H9 (cell line): ENCODE results near the gene HES6. TPM values are rescaled to one million over a fixed set of nuclear protein-coding genes. Genes with fewer than 3 reads are reported as not detected.

ENCODE experiments used
- DNase-seq: peaks from one replicate; pipeline ENCODE4 v3.0.0-alpha.2; 2017
- H2AFZ ChIP-seq: one replicate; pipeline ENCODE4 v1.6.1; 2013; ENCODE audit warnings: mild to moderate bottlenecking, low read length, control low read depth, moderate library complexity
- H2AK5ac ChIP-seq: 2 replicates; pipeline ENCODE4 v1.6.1; 2013; ENCODE audit warnings: low read length, control low read depth, mixed read lengths; ENCODE audit not compliant: insufficient read length
- H2BK120ac ChIP-seq: one replicate; pipeline ENCODE4 v1.6.1; 2013; ENCODE audit warnings: low read depth, mild to moderate bottlenecking, low read length, control low read depth, inconsistent platforms; ENCODE audit not compliant: poor library complexity, severe bottlenecking
- H2BK12ac ChIP-seq: 2 replicates; pipeline ENCODE4 v1.6.1; 2013; ENCODE audit warnings: low read length, control low read depth, mixed read lengths, low read depth; ENCODE audit not compliant: insufficient read length
- H2BK15ac ChIP-seq: 2 replicates; pipeline ENCODE4 v1.6.1; 2013; ENCODE audit warnings: low read depth, low read length, control low read depth
- H2BK20ac ChIP-seq: one replicate; pipeline ENCODE4 v1.6.1; 2013; ENCODE audit warnings: low read depth, mild to moderate bottlenecking, low read length, control low read depth, inconsistent platforms; ENCODE audit not compliant: poor library complexity, severe bottlenecking
- H2BK5ac ChIP-seq: 2 replicates; pipeline ENCODE4 v1.6.1; 2013; ENCODE audit warnings: low read length, control low read depth, mixed read lengths; ENCODE audit not compliant: insufficient read length
- H3K14ac ChIP-seq: 2 replicates; pipeline ENCODE4 v1.6.1; 2013; ENCODE audit warnings: low read length, control low read depth; ENCODE audit not compliant: insufficient read depth
- H3K18ac ChIP-seq: 2 replicates; pipeline ENCODE4 v1.6.1; 2013; ENCODE audit warnings: low read depth, mild to moderate bottlenecking, mixed read lengths, low read length, control low read depth; ENCODE audit not compliant: insufficient read length
- H3K23ac ChIP-seq: 2 replicates; pipeline ENCODE4 v1.6.1; 2013; ENCODE audit warnings: low read length, control low read depth, mixed read lengths, low read depth; ENCODE audit not compliant: insufficient read length
- H3K23me2 ChIP-seq: 2 replicates; pipeline ENCODE4 v1.6.1; 2013; ENCODE audit warnings: low read depth, mild to moderate bottlenecking, mixed read lengths, low read length, control low read depth; ENCODE audit not compliant: insufficient read length, poor library complexity, severe bottlenecking
- H3K27ac ChIP-seq: 2 replicates; pipeline ENCODE4 v1.5.1; 2013; ENCODE audit warnings: low read length, control low read depth, mixed read lengths, low read depth; ENCODE audit not compliant: insufficient read length
- H3K27me3 ChIP-seq: 2 replicates; pipeline ENCODE4 v1.6.1; 2013; ENCODE audit warnings: low read length, control low read depth, inconsistent platforms; ENCODE audit not compliant: insufficient read depth
- H3K4ac ChIP-seq: 2 replicates; pipeline ENCODE4 v1.6.1; 2013; ENCODE audit warnings: low read depth, mild to moderate bottlenecking, control low read depth, inconsistent platforms, low read length, moderate library complexity
- H3K4me1 ChIP-seq: 2 replicates; pipeline ENCODE4 v1.6.1; 2013; ENCODE audit warnings: low read length, control low read depth, inconsistent platforms; ENCODE audit not compliant: insufficient read depth
- H3K4me2 ChIP-seq: 2 replicates; pipeline ENCODE4 v1.6.1; 2013; ENCODE audit warnings: low read length, control low read depth, mixed read lengths; ENCODE audit not compliant: insufficient read length, insufficient read depth
- H3K56ac ChIP-seq: 2 replicates; pipeline ENCODE4 v1.6.1; 2013; ENCODE audit warnings: low read depth, mild to moderate bottlenecking, mixed read lengths, low read length, control low read depth; ENCODE audit not compliant: insufficient read length
- H3K79me1 ChIP-seq: 2 replicates; pipeline ENCODE4 v1.6.1; 2013; ENCODE audit warnings: low read depth, mild to moderate bottlenecking, moderate library complexity, low read length, control low read depth, inconsistent platforms; ENCODE audit not compliant: insufficient read depth, poor library complexity, severe bottlenecking
- H3K79me2 ChIP-seq: 2 replicates; pipeline ENCODE4 v1.6.1; 2013; ENCODE audit warnings: low read length, control low read depth, inconsistent platforms; ENCODE audit not compliant: insufficient read depth
- H3K9ac ChIP-seq: 2 replicates; pipeline ENCODE4 v1.6.1; 2013; ENCODE audit warnings: low read length, control low read depth, mixed read lengths; ENCODE audit not compliant: insufficient read length; ENCODE audit errors: extremely low read depth
- H3K9me3 ChIP-seq: one replicate; pipeline ENCODE4 v1.6.1; 2013; ENCODE audit warnings: low read depth, low read length, inconsistent platforms; ENCODE audit not compliant: control insufficient read depth
- H3T11ph ChIP-seq: one replicate; pipeline ENCODE4 v1.6.1; 2013; ENCODE audit warnings: mild to moderate bottlenecking, low read length, control low read depth, inconsistent platforms
- H4K20me1 ChIP-seq: one replicate; pipeline ENCODE4 v1.6.1; 2013; ENCODE audit not compliant: control insufficient read depth, insufficient read length, insufficient read depth
- H4K5ac ChIP-seq: 2 replicates; pipeline ENCODE4 v1.6.1; 2013; ENCODE audit warnings: low read depth, mild to moderate bottlenecking, mixed read lengths, low read length, control low read depth; ENCODE audit not compliant: insufficient read length
- H4K8ac ChIP-seq: replicated peaks from 2 replicates; pipeline ENCODE4 v1.6.1; 2013; ENCODE audit warnings: low read length, control low read depth, mixed read lengths, low read depth; ENCODE audit not compliant: insufficient read length
- H4K91ac ChIP-seq: 2 replicates; pipeline ENCODE4 v1.6.1; 2013; ENCODE audit warnings: low read depth, mild to moderate bottlenecking, moderate library complexity, mixed read lengths, low read length, control low read depth; ENCODE audit not compliant: insufficient read length
- H3K27ac Mint-ChIP-seq, 3 experiments: 2 replicates in 2 of 3; 3 replicates in 1 of 3; pipeline ENCODE4 v1.8.0; 2020 to 2021; ENCODE audit warnings: mixed read lengths in 3 of 3, mild to moderate bottlenecking in 1 of 3, moderate library complexity in 1 of 3
- H3K27me3 Mint-ChIP-seq: 2 replicates; pipeline ENCODE4 v1.8.0; 2021; ENCODE audit warnings: low read depth, mild to moderate bottlenecking, moderate library complexity, mixed read lengths
- H3K36me3 Mint-ChIP-seq, 3 experiments: 2 replicates in 2 of 3; 3 replicates in 1 of 3; pipeline ENCODE4 v1.8.0; 2020 to 2021; ENCODE audit warnings: low read depth in 3 of 3, mixed read lengths in 3 of 3; ENCODE audit not compliant: insufficient read depth in 1 of 3
- H3K4me1 Mint-ChIP-seq, 2 experiments: 2 replicates each; pipeline ENCODE4 v1.8.0; 2020; ENCODE audit warnings: mixed read lengths in 2 of 2
- H3K4me3 Mint-ChIP-seq, 2 experiments: 2 replicates in 1 of 2; 3 replicates in 1 of 2; pipeline ENCODE4 v1.8.0; 2020 to 2021; ENCODE audit warnings: mild to moderate bottlenecking in 2 of 2, mixed read lengths in 2 of 2, moderate library complexity in 1 of 2
- H3K9me3 Mint-ChIP-seq, 2 experiments: 2 replicates in 1 of 2; 3 replicates in 1 of 2; pipeline ENCODE4 v1.8.0; 2020; ENCODE audit warnings: mild to moderate bottlenecking in 2 of 2, mixed read lengths in 2 of 2, moderate library complexity in 1 of 2
- WGBS: extraction: QIAGEN DNeasy Blood & Tissue Kit; methylation state at CpG from one replicate; pipeline ENCODE4 v1.1.7; 2013; ENCODE audit warnings: missing lambda C conversion rate, low lambda C conversion rate, mixed read lengths; ENCODE audit not compliant: insufficient read length; ENCODE audit errors: extremely low coverage; 5-methylcytosine and 5-hydroxymethylcytosine counted together
- total RNA-seq: library from RNA; stranded (reverse); gene quantifications from 2 replicates; pipeline ENCODE4 v1.2.1, GENCODE V29; 2021
- TF ChIP-seq, protein P1 (sequence below): fragments of 200-600 bp; sonication (generic); conservative IDR thresholded peaks from 3 replicates; pipeline ENCODE4 v1.8.0; 2021; ENCODE audit warnings: antibody characterized with exemption, mild to moderate bottlenecking

The HES6 gene
- total RNA-seq, 1 experiment from 2014 or later: 27.1 TPM

DNA sequence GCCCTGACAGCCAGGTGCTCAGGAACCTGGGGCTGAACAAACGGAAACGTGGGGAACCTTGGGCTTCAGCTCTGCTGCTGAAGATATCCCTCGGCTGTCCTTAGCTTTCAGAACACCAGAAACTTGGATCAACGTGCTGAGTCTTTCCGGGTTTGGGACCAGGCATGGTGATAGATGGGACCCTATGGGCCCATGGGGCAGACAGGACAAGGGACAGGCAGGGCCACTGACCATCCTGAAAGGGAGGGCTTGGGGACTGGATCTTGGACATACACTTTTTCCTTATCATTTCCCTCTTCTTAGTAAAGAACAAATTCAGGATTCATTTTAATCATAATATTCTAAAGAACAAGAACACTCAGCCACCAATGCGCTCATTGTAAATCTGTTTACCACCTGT is 16.3 kb upstream of the HES6 start:
- no peak overlapping the region for H3K23ac ChIP-seq
- H3K27ac Mint-ChIP-seq: no peak overlapping the region

More for the DNA sequence above, 16.3 kb upstream of the HES6 start:
- no peak overlapping the region for H2BK12ac ChIP-seq
- H3K18ac ChIP-seq: no peak overlapping the region
- Mint-ChIP-seq H3K9me3 (no peaks in the 10 kb centered on the region), H3K36me3 (peaks cover 6 to 40% (median 20%) of the 10 kb centered on the region in 3 experiments; a peak in 6 of 7 replicates), H3K27me3 (no peaks in the 10 kb centered on the region), H3K4me1 (peaks cover 0 to 2% of the 10 kb centered on the region in 2 experiments; a peak in 2 of 4 replicates), H3K4me3 (no peak overlapping the region)
- no peak overlapping the region for H3K27ac ChIP-seq
- H2BK20ac ChIP-seq: no peak overlapping the region
- no peak overlapping the region for H3T11ph ChIP-seq
- H2BK15ac ChIP-seq: no peak overlapping the region
- no CpG with 5 or more reads among the region's 6 CpGs for WGBS
- no peak overlapping the region for H3K9ac ChIP-seq
- TF ChIP-seq, protein P1, sequence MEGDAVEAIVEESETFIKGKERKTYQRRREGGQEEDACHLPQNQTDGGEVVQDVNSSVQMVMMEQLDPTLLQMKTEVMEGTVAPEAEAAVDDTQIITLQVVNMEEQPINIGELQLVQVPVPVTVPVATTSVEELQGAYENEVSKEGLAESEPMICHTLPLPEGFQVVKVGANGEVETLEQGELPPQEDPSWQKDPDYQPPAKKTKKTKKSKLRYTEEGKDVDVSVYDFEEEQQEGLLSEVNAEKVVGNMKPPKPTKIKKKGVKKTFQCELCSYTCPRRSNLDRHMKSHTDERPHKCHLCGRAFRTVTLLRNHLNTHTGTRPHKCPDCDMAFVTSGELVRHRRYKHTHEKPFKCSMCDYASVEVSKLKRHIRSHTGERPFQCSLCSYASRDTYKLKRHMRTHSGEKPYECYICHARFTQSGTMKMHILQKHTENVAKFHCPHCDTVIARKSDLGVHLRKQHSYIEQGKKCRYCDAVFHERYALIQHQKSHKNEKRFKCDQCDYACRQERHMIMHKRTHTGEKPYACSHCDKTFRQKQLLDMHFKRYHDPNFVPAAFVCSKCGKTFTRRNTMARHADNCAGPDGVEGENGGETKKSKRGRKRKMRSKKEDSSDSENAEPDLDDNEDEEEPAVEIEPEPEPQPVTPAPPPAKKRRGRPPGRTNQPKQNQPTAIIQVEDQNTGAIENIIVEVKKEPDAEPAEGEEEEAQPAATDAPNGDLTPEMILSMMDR: no peak
- H4K20me1 ChIP-seq: no peaks in the 10 kb centered on the region
- H3K9me3 ChIP-seq: no peaks in the 10 kb centered on the region
- no peaks in the 10 kb centered on the region for H3K79me2 ChIP-seq
- H3K79me1 ChIP-seq: no peaks in the 10 kb centered on the region
- no peaks in the 10 kb centered on the region for H3K23me2 ChIP-seq
- no peak overlapping the region for H2BK120ac ChIP-seq
- no peak overlapping the region for H4K5ac ChIP-seq
- no peak overlapping the region for H2AK5ac ChIP-seq
- H3K27me3 ChIP-seq: no peaks in the 10 kb centered on the region
- no peak for DNase-seq
- H3K4me2 ChIP-seq: no peak overlapping the region
- no peak overlapping the region for H3K14ac ChIP-seq
- H3K56ac ChIP-seq: no peak overlapping the region
- no peak overlapping the region for H4K91ac ChIP-seq
- H3K4ac ChIP-seq: no peak overlapping the region
- H3K4me1 ChIP-seq: no peaks in the 10 kb centered on the region
- H2AFZ ChIP-seq: no peak overlapping the region
- no peak overlapping the region for H4K8ac ChIP-seq
- no peak overlapping the region for H2BK5ac ChIP-seq
